GM20000 (cell line): Measurements from ENCODE around the gene POP7.

ENCODE experiments used
- DNase-seq: peaks from one replicate; pipeline ENCODE4 v3.0.0; 2012; ENCODE audit warnings: low spot score
- TF ChIP-seq, protein P1 (sequence below): IDR thresholded peaks from 2 replicates; pipeline ENCODE4 v1.5.1; 2012; ENCODE audit warnings: mild to moderate bottlenecking, control low read depth; ENCODE audit errors: extremely low read depth, missing control alignments

Gene POP7

DNA sequence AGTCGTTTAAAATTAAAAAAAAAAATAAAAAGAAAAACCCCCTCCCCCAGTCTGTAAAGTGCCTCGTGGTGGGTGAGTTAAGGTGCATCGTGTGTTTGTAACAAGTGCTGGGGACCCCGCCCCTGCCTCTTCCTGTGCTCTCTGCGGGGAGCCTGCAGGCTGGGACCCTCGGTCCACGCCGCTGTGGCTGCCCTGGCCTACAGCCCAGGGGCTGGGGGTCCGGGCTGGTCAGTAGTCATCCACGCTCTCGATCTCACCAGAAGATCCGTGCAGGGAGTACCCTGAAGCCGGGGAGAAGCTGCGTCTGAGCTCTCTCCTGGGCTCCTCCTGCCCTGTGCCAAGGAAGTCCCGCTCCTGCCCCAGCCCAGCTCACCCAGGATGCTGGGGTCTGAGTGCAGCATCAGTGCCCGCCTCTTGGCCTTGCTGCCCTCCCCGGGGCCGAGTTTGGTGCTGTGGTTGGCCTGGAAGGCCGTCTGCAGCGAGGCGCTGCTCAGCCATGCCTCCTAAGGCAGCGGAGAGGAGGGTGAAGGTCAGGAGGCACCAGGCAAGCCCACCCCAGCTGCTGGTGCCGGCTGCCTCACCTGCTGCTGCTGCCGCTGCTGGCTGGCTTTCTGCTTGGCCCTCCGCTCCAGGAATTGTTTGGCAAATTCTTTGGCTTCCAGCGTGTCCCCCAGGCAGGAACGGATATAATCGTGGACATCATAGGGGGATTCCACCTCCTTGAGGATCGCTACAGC lies 24.3 kb upstream of the POP7 start:
- DNase-seq = peak; percentile 25
- TF ChIP-seq, protein P1, sequence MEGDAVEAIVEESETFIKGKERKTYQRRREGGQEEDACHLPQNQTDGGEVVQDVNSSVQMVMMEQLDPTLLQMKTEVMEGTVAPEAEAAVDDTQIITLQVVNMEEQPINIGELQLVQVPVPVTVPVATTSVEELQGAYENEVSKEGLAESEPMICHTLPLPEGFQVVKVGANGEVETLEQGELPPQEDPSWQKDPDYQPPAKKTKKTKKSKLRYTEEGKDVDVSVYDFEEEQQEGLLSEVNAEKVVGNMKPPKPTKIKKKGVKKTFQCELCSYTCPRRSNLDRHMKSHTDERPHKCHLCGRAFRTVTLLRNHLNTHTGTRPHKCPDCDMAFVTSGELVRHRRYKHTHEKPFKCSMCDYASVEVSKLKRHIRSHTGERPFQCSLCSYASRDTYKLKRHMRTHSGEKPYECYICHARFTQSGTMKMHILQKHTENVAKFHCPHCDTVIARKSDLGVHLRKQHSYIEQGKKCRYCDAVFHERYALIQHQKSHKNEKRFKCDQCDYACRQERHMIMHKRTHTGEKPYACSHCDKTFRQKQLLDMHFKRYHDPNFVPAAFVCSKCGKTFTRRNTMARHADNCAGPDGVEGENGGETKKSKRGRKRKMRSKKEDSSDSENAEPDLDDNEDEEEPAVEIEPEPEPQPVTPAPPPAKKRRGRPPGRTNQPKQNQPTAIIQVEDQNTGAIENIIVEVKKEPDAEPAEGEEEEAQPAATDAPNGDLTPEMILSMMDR = no peak

DNA sequence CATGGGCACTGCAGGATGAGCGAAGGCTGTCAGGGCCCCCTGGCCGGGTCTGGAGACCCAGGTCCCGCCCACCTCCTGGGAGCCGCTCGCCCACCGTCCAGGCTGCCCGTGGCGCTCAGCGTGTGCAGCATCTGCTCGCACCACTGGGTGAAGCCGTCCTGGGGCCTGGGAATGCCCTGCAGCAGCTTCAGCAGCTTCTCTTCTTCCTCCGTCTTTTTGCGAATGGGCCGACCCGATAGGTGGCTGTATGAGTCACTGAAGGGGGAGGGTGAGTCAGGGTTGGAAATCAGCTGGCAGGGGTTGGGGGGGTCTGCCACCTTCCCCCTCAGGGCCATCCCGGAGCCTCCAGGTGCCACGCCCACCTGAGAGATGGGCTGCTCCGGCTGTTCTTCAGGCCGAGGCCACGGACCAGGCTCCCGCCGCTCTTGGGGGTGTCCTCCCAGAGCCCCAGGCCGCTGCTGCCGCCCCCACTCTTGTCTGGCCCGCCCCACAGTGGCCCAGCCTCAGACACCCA lies 23.6 kb upstream of the POP7 start:
- TF ChIP-seq, protein P1 = no peak
- no peak for DNase-seq

DNA sequence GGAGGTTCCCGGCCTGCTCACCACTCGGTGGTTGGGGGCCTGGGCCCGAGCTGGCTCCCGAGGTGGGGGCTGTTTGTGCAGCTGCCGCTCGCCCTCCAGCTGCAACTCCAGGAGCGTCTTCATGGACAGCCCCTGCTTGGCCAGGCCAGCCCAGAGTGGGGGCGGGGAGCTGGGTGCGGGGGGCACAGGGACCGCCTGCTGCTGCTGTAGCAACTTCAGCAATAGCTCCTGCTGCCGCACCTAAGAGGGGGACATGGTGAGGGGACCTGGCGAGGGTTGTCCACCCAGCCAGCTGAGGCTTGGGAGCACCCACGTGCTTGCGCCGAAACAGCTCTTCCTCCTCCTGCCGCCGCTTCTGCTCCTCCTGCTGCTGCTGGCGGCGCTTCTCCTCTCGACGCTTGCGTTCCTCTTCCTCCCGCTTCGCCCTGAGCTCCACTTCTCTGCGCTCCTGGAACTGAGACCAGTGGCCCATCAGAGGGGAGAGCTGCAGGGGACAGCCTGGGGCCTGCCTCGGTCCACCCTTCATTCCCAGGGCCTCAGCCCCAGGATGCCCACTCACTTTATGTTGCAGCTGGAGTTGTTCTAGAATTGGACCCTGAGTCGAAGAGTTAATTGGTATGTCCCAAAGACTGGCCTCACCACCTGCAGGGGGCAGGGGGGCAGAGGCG lies 22.8 kb upstream of the POP7 start:
- TF ChIP-seq, protein P1 = no peak
- DNase-seq = peak; percentile 22

DNA sequence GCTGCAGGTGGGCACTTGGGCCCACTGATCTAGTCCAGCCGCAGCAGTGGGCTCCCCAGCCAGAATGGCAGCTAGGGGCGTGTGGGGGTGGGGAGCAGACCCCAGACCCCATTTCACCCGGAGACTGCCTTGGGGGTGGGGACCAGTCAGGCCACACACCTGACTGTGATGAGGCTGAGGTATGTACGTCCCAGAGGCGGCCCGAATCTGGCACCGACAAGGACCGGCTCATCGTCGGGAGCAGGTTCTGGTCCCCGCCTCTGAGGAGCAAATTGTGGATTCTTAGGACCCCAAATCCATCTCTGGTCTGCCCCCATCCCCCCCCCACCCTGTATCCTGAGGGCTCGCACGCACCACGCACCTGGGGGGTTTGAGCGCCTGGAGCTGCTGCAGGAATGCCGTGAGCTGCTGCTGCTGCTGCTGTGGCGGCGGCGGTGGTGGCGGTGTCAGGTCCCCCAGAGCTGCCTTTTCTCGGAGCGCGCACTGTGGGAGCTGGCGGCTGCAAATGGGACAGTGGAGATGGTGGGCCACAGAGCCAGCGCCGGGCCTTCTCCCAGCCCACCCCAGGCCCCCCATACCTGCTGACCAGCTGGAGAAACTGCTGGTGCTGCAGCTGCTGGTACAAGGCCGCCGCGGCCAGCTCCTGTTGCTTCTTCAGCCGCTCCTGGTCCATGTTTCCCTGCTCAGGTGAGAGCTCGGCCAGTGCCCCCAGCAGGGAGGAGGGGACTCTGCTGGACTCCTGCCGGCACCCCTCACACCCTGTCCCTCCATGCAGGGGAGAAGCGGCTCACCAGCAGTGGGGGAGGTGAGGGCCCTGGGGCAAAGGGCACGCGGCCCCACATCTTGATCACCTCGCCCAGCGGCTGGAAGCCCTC lies 22.0 kb upstream of the POP7 start:
- TF ChIP-seq, protein P1 = no peak
- DNase-seq = peak; percentile 21

DNA sequence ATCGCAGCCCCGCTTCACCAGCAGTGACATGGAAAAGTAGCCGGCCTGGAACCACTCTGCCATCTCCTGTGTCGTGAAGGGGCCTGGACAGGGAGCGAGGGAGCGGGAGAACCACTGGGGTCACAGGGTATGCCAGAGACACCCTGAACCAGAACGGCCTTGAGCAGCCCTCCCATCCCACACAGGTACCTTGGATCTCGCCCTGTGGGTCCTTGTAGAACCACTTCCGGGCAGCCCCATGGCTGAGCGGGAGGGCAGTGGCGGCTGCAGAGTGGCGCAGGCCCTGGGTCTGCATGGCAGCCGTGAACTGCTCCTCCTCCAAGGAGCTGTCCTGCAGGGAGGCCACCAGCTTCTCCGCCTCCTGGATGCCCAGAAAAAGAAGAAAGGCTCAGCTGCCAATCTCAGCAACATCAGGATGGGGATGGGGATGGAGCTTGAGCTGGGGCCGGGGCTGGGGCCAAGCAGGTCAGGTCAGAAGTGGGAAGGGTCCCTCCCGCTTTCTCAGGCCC lies 21.3 kb upstream of the POP7 start:
- DNase-seq = peak; percentile 23
- TF ChIP-seq, protein P1 = no peak

DNA sequence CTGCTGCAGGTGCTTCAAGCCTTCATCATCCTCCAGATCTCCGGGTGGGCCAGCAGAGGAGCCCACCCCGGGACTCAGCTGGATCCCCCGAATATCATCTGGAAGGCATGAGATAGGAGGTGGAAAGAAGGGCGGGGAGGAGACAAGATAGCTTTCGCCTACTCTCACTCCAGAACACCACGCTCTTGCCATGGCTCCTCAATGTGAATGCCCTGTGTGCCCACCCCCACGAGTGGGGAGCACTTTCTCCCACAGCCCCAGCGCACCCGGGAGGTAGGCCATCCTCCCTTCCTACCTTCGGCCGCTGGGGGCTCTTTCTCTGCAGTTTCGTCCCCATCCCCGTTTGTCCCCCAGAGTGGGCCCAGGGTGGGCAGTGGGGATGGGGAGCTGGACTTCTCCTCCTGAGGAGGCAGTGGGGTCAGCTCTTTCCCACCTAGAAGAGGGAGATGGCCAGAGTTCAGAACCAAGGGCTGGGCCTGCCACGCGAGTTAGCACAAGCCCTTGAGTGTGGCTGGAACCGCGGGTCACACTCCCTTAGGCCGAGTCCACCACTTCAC lies 20.8 kb upstream of the POP7 start:
- TF ChIP-seq, protein P1 = no peak

More for the DNA sequence above, 20.8 kb upstream of the POP7 start:
- DNase-seq = peak; percentile 21
